Neural progenitor cell (in vitro differentiated cells): ENCODE results near the gene VWA2. TPM values are rescaled to one million over a fixed set of nuclear protein-coding genes. Genes with fewer than 3 reads are reported as not detected.

ENCODE experiments used
- DNase-seq: peaks from one replicate; pipeline ENCODE4 v3.0.0-alpha.2; 2016; ENCODE audit warnings: low spot score
- H2AFZ ChIP-seq: fragments of 200-600 bp; sonication (generic); replicated peaks from 2 replicates; pipeline ENCODE4 v1.6.1; 2016; ENCODE audit warnings: antibody characterized with exemption
- H3F3A ChIP-seq: fragments of 200-600 bp; sonication (generic); 2 replicates; pipeline ENCODE4 v1.6.1; 2016; ENCODE audit warnings: antibody characterized with exemption, low read depth
- H3K27ac ChIP-seq: fragments of 200-600 bp; sonication (generic); 2 replicates; pipeline ENCODE4 v1.5.1; 2016; ENCODE audit warnings: mild to moderate bottlenecking
- H3K27me3 ChIP-seq: fragments of 200-600 bp; sonication (generic); 2 replicates; pipeline ENCODE4 v1.6.1; 2016; ENCODE audit warnings: mild to moderate bottlenecking, moderate library complexity
- H3K36me3 ChIP-seq: fragments of 200-600 bp; sonication (generic); 2 replicates; pipeline ENCODE4 v1.5.1; 2016
- H3K4me1 ChIP-seq: fragments of 200-600 bp; sonication (generic); 2 replicates; pipeline ENCODE4 v1.6.1; 2016; ENCODE audit warnings: mixed run types
- H3K4me2 ChIP-seq: fragments of 200-600 bp; sonication (generic); 2 replicates; pipeline ENCODE4 v1.6.1; 2016
- H3K4me3 ChIP-seq: fragments of 200-600 bp; sonication (generic); 2 replicates; pipeline ENCODE4 v1.5.1; 2016
- H3K79me2 ChIP-seq: fragments of 200-600 bp; sonication (generic); 2 replicates; pipeline ENCODE4 v1.6.1; 2016; ENCODE audit warnings: low read depth
- H3K9ac ChIP-seq: fragments of 200-600 bp; sonication (generic); 2 replicates; pipeline ENCODE4 v1.6.1; 2016
- H3K9me3 ChIP-seq: fragments of 200-600 bp; sonication (generic); 2 replicates; pipeline ENCODE4 v1.5.1; 2016; ENCODE audit warnings: low read depth
- H4K20me1 ChIP-seq: fragments of 200-600 bp; sonication (generic); 2 replicates; pipeline ENCODE4 v1.6.1; 2016; ENCODE audit warnings: low read depth
- H3K27ac Mint-ChIP-seq: 3 replicates; pipeline ENCODE4 v1.8.0; 2021; ENCODE audit warnings: mixed read lengths
- H3K27me3 Mint-ChIP-seq: 2 replicates; pipeline ENCODE4 v1.8.0; 2022; ENCODE audit warnings: low read depth, mild to moderate bottlenecking, inconsistent platforms, moderate library complexity, mixed read lengths; ENCODE audit not compliant: insufficient read depth
- H3K36me3 Mint-ChIP-seq: 3 replicates; pipeline ENCODE4 v1.8.0; 2021; ENCODE audit warnings: mixed read lengths
- H3K4me1 Mint-ChIP-seq: 3 replicates; pipeline ENCODE4 v1.8.0; 2021; ENCODE audit warnings: mixed read lengths
- H3K4me3 Mint-ChIP-seq: 3 replicates; pipeline ENCODE4 v1.8.0; 2021; ENCODE audit warnings: mild to moderate bottlenecking, moderate library complexity, mixed read lengths
- H3K9me3 Mint-ChIP-seq: 3 replicates; pipeline ENCODE4 v1.8.0; 2020; ENCODE audit warnings: mixed read lengths
- CTCF ChIP-seq: fragments of 200-600 bp; sonication (generic); IDR thresholded peaks from 2 replicates; pipeline ENCODE4 v1.5.1; 2017; ENCODE audit warnings: antibody characterized with exemption, mild to moderate bottlenecking
- EZH2 ChIP-seq: fragments of 200-600 bp; sonication (generic); IDR thresholded peaks from 2 replicates; pipeline ENCODE4 v1.6.1; 2017; ENCODE audit warnings: antibody characterized with exemption, mild to moderate bottlenecking, moderate library complexity
- EZH2phosphoT487 ChIP-seq: fragments of 200-600 bp; sonication (generic); IDR thresholded peaks from 2 replicates; pipeline ENCODE4 v1.6.1; 2017; ENCODE audit warnings: antibody characterized with exemption
- total RNA-seq: library from RNA; depleted of rRNA; stranded (reverse); fragments of >200 nt; gene quantifications from 2 replicates; pipeline ENCODE4 v1.2.3, GENCODE V29; 2015; ENCODE audit warnings: low replicate concordance

VWA2 gene
- total RNA-seq, 1 donor from 2014 or later: not detected

- H3K36me3 Mint-ChIP-seq: peaks cover 7% of the 10 kb centered on the region
Observed at GRCh38 chr10:114309364-114309651, 70.3 kb downstream of the VWA2 start.

DNA sequence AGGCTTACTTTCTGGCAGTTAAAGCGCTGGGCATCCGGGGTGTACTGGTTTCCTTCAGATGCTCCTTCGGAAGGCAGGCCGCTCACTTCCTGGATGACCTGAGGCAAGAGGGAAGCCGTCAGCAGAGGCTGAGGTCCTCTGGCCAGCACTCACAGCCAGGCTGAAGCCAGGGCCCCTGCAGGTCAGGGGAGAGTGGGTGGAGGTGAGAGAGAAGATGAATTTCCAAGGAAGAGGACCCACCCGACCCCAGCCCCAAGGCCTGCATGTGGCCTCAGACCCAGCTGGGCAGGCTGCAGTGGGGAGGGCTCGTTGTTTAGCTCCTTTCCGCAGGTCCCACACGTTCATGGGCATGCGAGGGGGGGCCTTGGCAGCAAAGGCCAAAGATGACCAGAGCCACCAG is 71.3 kb downstream of the VWA2 start:
- no peaks in the 10 kb centered on the region for H3K4me1 ChIP-seq
- H3K4me2 ChIP-seq: no peak overlapping the region
- H3K36me3 ChIP-seq: no peaks in the 10 kb centered on the region
- no peaks in the 10 kb centered on the region for H3K27me3 ChIP-seq
- no peaks in the 10 kb centered on the region for H3F3A ChIP-seq
- Mint-ChIP-seq H3K27me3 (peaks cover 3% of the 10 kb centered on the region), H3K36me3 (peaks cover 9% of the 10 kb centered on the region), H3K9me3 (no peaks in the 10 kb centered on the region), H3K4me1 (peaks cover 57% of the 10 kb centered on the region), H3K27ac (no peak overlapping the region), H3K4me3 (no peak overlapping the region)
- no peak overlapping the region for H3K27ac ChIP-seq
- no peak for DNase-seq
- H2AFZ ChIP-seq: no peak overlapping the region
- no peaks in the 10 kb centered on the region for H3K9me3 ChIP-seq
- no peaks in the 10 kb centered on the region for H3K79me2 ChIP-seq
- H3K9ac ChIP-seq: no peak overlapping the region
- no peak for TF ChIP-seq CTCF
- no peak for TF ChIP-seq EZH2
- TF ChIP-seq EZH2phosphoT487: no peak
- H4K20me1 ChIP-seq: no peaks in the 10 kb centered on the region
- H3K4me3 ChIP-seq: no peak overlapping the region

More at GRCh38 chr10:114309364-114309651, 70.3 kb downstream of the VWA2 start:
- H3K27me3 ChIP-seq: no peaks in the 10 kb centered on the region
- H3K27ac Mint-ChIP-seq: peak overlapping the region; percentile 82
- no peak overlapping the region for H3K4me2 ChIP-seq
- no peaks in the 10 kb centered on the region for H4K20me1 ChIP-seq
- H2AFZ ChIP-seq: no peak overlapping the region
- H3K79me2 ChIP-seq: no peaks in the 10 kb centered on the region
- H3K4me1 Mint-ChIP-seq: peaks cover 57% of the 10 kb centered on the region
- DNase-seq: no peak
- H3K4me3 Mint-ChIP-seq: no peak overlapping the region
- H3K27ac ChIP-seq: no peak overlapping the region
- H3K9me3 Mint-ChIP-seq: no peaks in the 10 kb centered on the region
- TF ChIP-seq EZH2phosphoT487 (no peak), EZH2 (no peak), CTCF (no peak)
- no peaks in the 10 kb centered on the region for H3K9me3 ChIP-seq
- peaks cover 4% of the 10 kb centered on the region for H3F3A ChIP-seq
- no peak overlapping the region for H3K9ac ChIP-seq
- H3K36me3 ChIP-seq: no peaks in the 10 kb centered on the region
- H3K4me1 ChIP-seq: peaks cover under 1% of the 10 kb centered on the region
- no peak overlapping the region for H3K4me3 ChIP-seq
- peaks cover 4% of the 10 kb centered on the region for H3K27me3 Mint-ChIP-seq

DNA sequence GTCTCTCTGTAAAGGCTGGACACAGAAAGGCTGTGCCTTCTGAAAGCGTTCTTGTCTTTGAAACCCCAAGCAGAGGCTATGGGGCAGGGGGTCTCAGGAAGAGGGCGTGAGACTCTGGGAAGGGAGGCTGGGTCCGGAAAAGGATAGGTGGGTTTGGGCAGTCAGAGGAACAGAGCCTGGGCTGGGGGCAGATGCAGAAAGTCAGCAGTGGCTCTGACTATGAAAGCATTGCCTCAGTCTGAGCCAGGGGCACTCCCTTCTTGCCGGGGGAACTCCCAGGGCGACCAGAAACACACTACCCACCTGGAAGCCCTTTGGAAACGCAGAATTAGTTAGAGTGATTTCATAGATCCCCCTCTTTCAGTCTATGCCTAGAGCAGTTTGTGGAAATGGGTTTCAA is 72.0 kb downstream of the VWA2 start:
- no peaks in the 10 kb centered on the region for H3K36me3 ChIP-seq
- no peaks in the 10 kb centered on the region for H3K79me2 ChIP-seq
- Mint-ChIP-seq H3K4me3 (no peak overlapping the region), H3K27ac (no peak overlapping the region), H3K4me1 (peaks cover 62% of the 10 kb centered on the region), H3K27me3 (peaks cover 3% of the 10 kb centered on the region), H3K36me3 (peaks cover 9% of the 10 kb centered on the region), H3K9me3 (no peaks in the 10 kb centered on the region)
- no peaks in the 10 kb centered on the region for H3K9me3 ChIP-seq
- H3K9ac ChIP-seq: no peak overlapping the region
- TF ChIP-seq EZH2 (no peak), EZH2phosphoT487 (no peak), CTCF (no peak)
- H3K4me1 ChIP-seq: no peaks in the 10 kb centered on the region
- no peak for DNase-seq
- no peak overlapping the region for H3K4me3 ChIP-seq
- no peaks in the 10 kb centered on the region for H3F3A ChIP-seq
- no peak overlapping the region for H3K4me2 ChIP-seq
- H2AFZ ChIP-seq: no peak overlapping the region
- no peaks in the 10 kb centered on the region for H4K20me1 ChIP-seq
- H3K27me3 ChIP-seq: no peaks in the 10 kb centered on the region
- no peak overlapping the region for H3K27ac ChIP-seq
